Measurements from ENCODE around the gene IDH2.

- no peak for TF ChIP-seq CTCF (IDR thresholded peaks at IDR 0.05)
- TF ChIP-seq POLR2A (IDR thresholded peaks at IDR 0.05) = no peak
Observed at GRCh38 chr15:90115783-90116182, 13.5 kb upstream of the IDH2 start.
